SU-DHL-6 (cell line): ENCODE results near the gene PXDN.

Experiments used
- EZH2phosphoT487 ChIP-seq: fragments of 200-600 bp; sonication (generic), shearing (Covaris generic); conservative IDR thresholded peaks from 2 replicates; pipeline ENCODE4 v1.6.1; 2018; ENCODE audit warnings: mild to moderate bottlenecking, antibody characterized with exemption, low read length, moderate library complexity, mixed read lengths
- TF ChIP-seq, protein P1 (sequence below): fragments of 200-600 bp; sonication (generic); IDR thresholded peaks from one replicate; pipeline ENCODE4 v1.5.1; 2017; ENCODE audit warnings: antibody characterized with exemption, mild to moderate bottlenecking, low read length, moderate library complexity; ENCODE audit not compliant: insufficient read depth, poor library complexity, severe bottlenecking

DNA sequence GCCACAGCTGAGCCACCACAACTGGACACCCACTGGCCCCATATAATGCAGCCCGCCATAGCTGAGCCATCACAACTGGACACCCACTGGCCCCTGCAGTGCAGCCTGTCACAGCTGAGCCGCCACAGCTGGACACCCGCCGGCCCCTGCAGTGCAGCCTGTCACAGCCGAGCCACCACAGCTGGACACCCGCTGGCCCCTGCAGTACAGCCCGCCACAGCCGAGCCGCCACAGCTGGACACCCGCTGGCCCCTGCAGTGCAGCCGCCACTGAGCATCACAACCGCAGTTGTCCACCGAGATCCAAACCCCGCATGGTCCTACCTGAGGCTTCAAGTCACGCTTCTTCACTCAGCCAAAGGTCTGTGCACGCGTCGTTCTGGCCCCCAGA, 134.2 kb downstream of the PXDN start:
- no peak for TF ChIP-seq EZH2phosphoT487
- TF ChIP-seq, protein P1, sequence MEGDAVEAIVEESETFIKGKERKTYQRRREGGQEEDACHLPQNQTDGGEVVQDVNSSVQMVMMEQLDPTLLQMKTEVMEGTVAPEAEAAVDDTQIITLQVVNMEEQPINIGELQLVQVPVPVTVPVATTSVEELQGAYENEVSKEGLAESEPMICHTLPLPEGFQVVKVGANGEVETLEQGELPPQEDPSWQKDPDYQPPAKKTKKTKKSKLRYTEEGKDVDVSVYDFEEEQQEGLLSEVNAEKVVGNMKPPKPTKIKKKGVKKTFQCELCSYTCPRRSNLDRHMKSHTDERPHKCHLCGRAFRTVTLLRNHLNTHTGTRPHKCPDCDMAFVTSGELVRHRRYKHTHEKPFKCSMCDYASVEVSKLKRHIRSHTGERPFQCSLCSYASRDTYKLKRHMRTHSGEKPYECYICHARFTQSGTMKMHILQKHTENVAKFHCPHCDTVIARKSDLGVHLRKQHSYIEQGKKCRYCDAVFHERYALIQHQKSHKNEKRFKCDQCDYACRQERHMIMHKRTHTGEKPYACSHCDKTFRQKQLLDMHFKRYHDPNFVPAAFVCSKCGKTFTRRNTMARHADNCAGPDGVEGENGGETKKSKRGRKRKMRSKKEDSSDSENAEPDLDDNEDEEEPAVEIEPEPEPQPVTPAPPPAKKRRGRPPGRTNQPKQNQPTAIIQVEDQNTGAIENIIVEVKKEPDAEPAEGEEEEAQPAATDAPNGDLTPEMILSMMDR: no peak
